Measurements from ENCODE around the gene DNMBP.
"Not testable (repeated sequence)": the region's sequence is repeated elsewhere in the genome, so short reads cannot be mapped to it uniquely, and the experiment has no call there.

DNMBP gene

GRCh38 chr10:99973190-99973589 is 36.6 kb downstream of the DNMBP start:
- no CpG with 5 or more reads among the region's 2 CpGs for WGBS (ENCODE audit: insufficient coverage, insufficient read length)
- no peaks in the 10 kb centered on the region for H3K27me3 ChIP-seq (ENCODE audit: control insufficient read depth, insufficient read depth, low read length)
- no peak overlapping the region for H3K4me3 ChIP-seq (ENCODE audit: low read length)
- H3K36me3 ChIP-seq (ENCODE audit: control insufficient read depth, insufficient read depth, low read length) = 0 out of 2 replicates have a peak, but pooled peaks cover 3% of the 10 kb centered on the region
- H3K9me3 ChIP-seq (ENCODE audit: control insufficient read depth, insufficient read depth, low read length) = no peaks in the 10 kb centered on the region
- DNase-seq (ENCODE audit: low read depth, low spot score) = no peak
- no peaks in the 10 kb centered on the region for H3K4me1 ChIP-seq (ENCODE audit: control insufficient read depth, insufficient read depth, low read length)
- no peak overlapping the region for H3K27ac ChIP-seq (ENCODE audit: low read length)

- Histone ChIP-seq H3K9me3 (ENCODE audit: control insufficient read depth, insufficient read depth, low read length) (no peaks in the 10 kb centered on the region), H3K27me3 (ENCODE audit: control insufficient read depth, insufficient read depth, low read length) (no peaks in the 10 kb centered on the region), H3K36me3 (ENCODE audit: control insufficient read depth, insufficient read depth, low read length) (0 out of 2 replicates have a peak, but pooled peaks cover 3% of the 10 kb centered on the region), H3K4me1 (ENCODE audit: control insufficient read depth, insufficient read depth, low read length) (no peaks in the 10 kb centered on the region), H3K4me3 (ENCODE audit: low read length) (no peak overlapping the region), H3K27ac (ENCODE audit: low read length) (no peak overlapping the region)
- DNase-seq (ENCODE audit: low read depth, low spot score) = no peak
- no CpG with 5 or more reads among the region's 7 CpGs for WGBS (ENCODE audit: insufficient coverage, insufficient read length)
These were observed 41.8 kb downstream of the DNMBP start for GRCh38 chr10:99967961-99968360.

GRCh38 chr10:99966306-99966705 is 43.4 kb downstream of the DNMBP start:
- no peak overlapping the region for H3K27ac ChIP-seq (ENCODE audit: low read length)
- 0 out of 2 replicates have a peak, but pooled peaks cover 3% of the 10 kb centered on the region for H3K36me3 ChIP-seq (ENCODE audit: control insufficient read depth, insufficient read depth, low read length)
- H3K4me3 ChIP-seq (ENCODE audit: low read length) = no peak overlapping the region
- H3K4me1 ChIP-seq (ENCODE audit: control insufficient read depth, insufficient read depth, low read length) = no peaks in the 10 kb centered on the region
- WGBS (ENCODE audit: insufficient coverage, insufficient read length) = no CpG with 5 or more reads among the region's 3 CpGs
- DNase-seq (ENCODE audit: low read depth, low spot score) = no peak
- H3K27me3 ChIP-seq (ENCODE audit: control insufficient read depth, insufficient read depth, low read length) = no peaks in the 10 kb centered on the region
- no peaks in the 10 kb centered on the region for H3K9me3 ChIP-seq (ENCODE audit: control insufficient read depth, insufficient read depth, low read length)

GRCh38 chr10:99965700-99966099 is 44.0 kb downstream of the DNMBP start:
- no peaks in the 10 kb centered on the region for H3K27me3 ChIP-seq (ENCODE audit: control insufficient read depth, insufficient read depth, low read length)
- H3K9me3 ChIP-seq (ENCODE audit: control insufficient read depth, insufficient read depth, low read length) = no peaks in the 10 kb centered on the region
- no peaks in the 10 kb centered on the region for H3K4me1 ChIP-seq (ENCODE audit: control insufficient read depth, insufficient read depth, low read length)
- WGBS (ENCODE audit: insufficient coverage, insufficient read length) = no CpG with 5 or more reads among the region's 4 CpGs
- H3K36me3 ChIP-seq (ENCODE audit: control insufficient read depth, insufficient read depth, low read length) = 0 out of 2 replicates have a peak, but pooled peaks cover 3% of the 10 kb centered on the region
- no peak overlapping the region for H3K27ac ChIP-seq (ENCODE audit: low read length)
- H3K4me3 ChIP-seq (ENCODE audit: low read length) = no peak overlapping the region
- DNase-seq (ENCODE audit: low read depth, low spot score) = no peak

GRCh38 chr10:99964791-99965190 is 45.0 kb downstream of the DNMBP start:
- DNase-seq (ENCODE audit: low read depth, low spot score) = no peak
- Histone ChIP-seq H3K4me3 (ENCODE audit: low read length) (no peak overlapping the region), H3K9me3 (ENCODE audit: control insufficient read depth, insufficient read depth, low read length) (no peaks in the 10 kb centered on the region), H3K27me3 (ENCODE audit: control insufficient read depth, insufficient read depth, low read length) (no peaks in the 10 kb centered on the region), H3K27ac (ENCODE audit: low read length) (no peak overlapping the region), H3K4me1 (ENCODE audit: control insufficient read depth, insufficient read depth, low read length) (no peaks in the 10 kb centered on the region), H3K36me3 (ENCODE audit: control insufficient read depth, insufficient read depth, low read length) (0 out of 2 replicates have a peak, but pooled peaks cover 2% of the 10 kb centered on the region)
- no CpG with 5 or more reads among the region's 7 CpGs for WGBS (ENCODE audit: insufficient coverage, insufficient read length)

GRCh38 chr10:99963467-99964165 is 46.1 kb downstream of the DNMBP start:
- H3K36me3 ChIP-seq (ENCODE audit: control insufficient read depth, insufficient read depth, low read length); H3K9me3 ChIP-seq (ENCODE audit: control insufficient read depth, insufficient read depth, low read length); H3K27ac ChIP-seq (ENCODE audit: low read length); DNase-seq (ENCODE audit: low read depth, low spot score); H3K4me1 ChIP-seq (ENCODE audit: control insufficient read depth, insufficient read depth, low read length); H3K4me3 ChIP-seq (ENCODE audit: low read length); H3K27me3 ChIP-seq (ENCODE audit: control insufficient read depth, insufficient read depth, low read length): not testable (repeated sequence)
- no CpG with 5 or more reads among the region's 7 CpGs for WGBS (ENCODE audit: insufficient coverage, insufficient read length)

- no peaks in the 10 kb centered on the region for H3K27me3 ChIP-seq (ENCODE audit: control insufficient read depth, insufficient read depth, low read length)
- WGBS (ENCODE audit: insufficient coverage, insufficient read length) = no CpG with 5 or more reads among the region's 6 CpGs
- H3K27ac ChIP-seq (ENCODE audit: low read length) = no peak overlapping the region
- H3K4me1 ChIP-seq (ENCODE audit: control insufficient read depth, insufficient read depth, low read length) = no peaks in the 10 kb centered on the region
- no peak overlapping the region for H3K4me3 ChIP-seq (ENCODE audit: low read length)
- no peaks in the 10 kb centered on the region for H3K9me3 ChIP-seq (ENCODE audit: control insufficient read depth, insufficient read depth, low read length)
- H3K36me3 ChIP-seq (ENCODE audit: control insufficient read depth, insufficient read depth, low read length) = no peaks in the 10 kb centered on the region
- DNase-seq (ENCODE audit: low read depth, low spot score) = no peak
These were observed 50.9 kb downstream of the DNMBP start for GRCh38 chr10:99958806-99959205.

- Histone ChIP-seq H3K4me3 (ENCODE audit: low read length) (no peak overlapping the region), H3K4me1 (ENCODE audit: control insufficient read depth, insufficient read depth, low read length) (no peaks in the 10 kb centered on the region), H3K27me3 (ENCODE audit: control insufficient read depth, insufficient read depth, low read length) (no peaks in the 10 kb centered on the region), H3K36me3 (ENCODE audit: control insufficient read depth, insufficient read depth, low read length) (no peaks in the 10 kb centered on the region), H3K9me3 (ENCODE audit: control insufficient read depth, insufficient read depth, low read length) (no peaks in the 10 kb centered on the region), H3K27ac (ENCODE audit: low read length) (no peak overlapping the region)
- no peak for DNase-seq (ENCODE audit: low read depth, low spot score)
- WGBS (ENCODE audit: insufficient coverage, insufficient read length) = no CpG with 5 or more reads among the region's 2 CpGs
These were observed 51.4 kb downstream of the DNMBP start for GRCh38 chr10:99958302-99958701.

GRCh38 chr10:99953510-99953909 is 56.2 kb downstream of the DNMBP start:
- not testable (repeated sequence) for H3K4me3 ChIP-seq (ENCODE audit: low read length); H3K36me3 ChIP-seq (ENCODE audit: control insufficient read depth, insufficient read depth, low read length); H3K27ac ChIP-seq (ENCODE audit: low read length); H3K4me1 ChIP-seq (ENCODE audit: control insufficient read depth, insufficient read depth, low read length); H3K27me3 ChIP-seq (ENCODE audit: control insufficient read depth, insufficient read depth, low read length); DNase-seq (ENCODE audit: low read depth, low spot score); H3K9me3 ChIP-seq (ENCODE audit: control insufficient read depth, insufficient read depth, low read length)
- WGBS (ENCODE audit: insufficient coverage, insufficient read length) = no CpG with 5 or more reads among the region's 3 CpGs

GRCh38 chr10:99952799-99953198 is 56.9 kb downstream of the DNMBP start:
- Histone ChIP-seq H3K27me3 (ENCODE audit: control insufficient read depth, insufficient read depth, low read length) (no peaks in the 10 kb centered on the region), H3K36me3 (ENCODE audit: control insufficient read depth, insufficient read depth, low read length) (no peaks in the 10 kb centered on the region), H3K4me3 (ENCODE audit: low read length) (no peak overlapping the region), H3K4me1 (ENCODE audit: control insufficient read depth, insufficient read depth, low read length) (no peaks in the 10 kb centered on the region), H3K9me3 (ENCODE audit: control insufficient read depth, insufficient read depth, low read length) (no peaks in the 10 kb centered on the region), H3K27ac (ENCODE audit: low read length) (no peak overlapping the region)
- no CpG with 5 or more reads among the region's 2 CpGs for WGBS (ENCODE audit: insufficient coverage, insufficient read length)
- DNase-seq (ENCODE audit: low read depth, low spot score) = no peak

- DNase-seq (ENCODE audit: low read depth, low spot score); H3K27me3 ChIP-seq (ENCODE audit: control insufficient read depth, insufficient read depth, low read length); H3K9me3 ChIP-seq (ENCODE audit: control insufficient read depth, insufficient read depth, low read length); H3K36me3 ChIP-seq (ENCODE audit: control insufficient read depth, insufficient read depth, low read length); H3K4me1 ChIP-seq (ENCODE audit: control insufficient read depth, insufficient read depth, low read length); H3K27ac ChIP-seq (ENCODE audit: low read length); H3K4me3 ChIP-seq (ENCODE audit: low read length): not testable (repeated sequence)
- no CpG with 5 or more reads among the region's 2 CpGs for WGBS (ENCODE audit: insufficient coverage, insufficient read length)
These were observed 63.7 kb downstream of the DNMBP start for GRCh38 chr10:99946051-99946450.
